Measurements from ENCODE around the gene NSUN7. TPM values are rescaled to one million over a fixed set of nuclear protein-coding genes. Genes with fewer than 3 reads are reported as not detected.

The NSUN7 gene
- total RNA-seq, 2 donors from 2014 or later: 10.9 to 11.2 TPM

DNA sequence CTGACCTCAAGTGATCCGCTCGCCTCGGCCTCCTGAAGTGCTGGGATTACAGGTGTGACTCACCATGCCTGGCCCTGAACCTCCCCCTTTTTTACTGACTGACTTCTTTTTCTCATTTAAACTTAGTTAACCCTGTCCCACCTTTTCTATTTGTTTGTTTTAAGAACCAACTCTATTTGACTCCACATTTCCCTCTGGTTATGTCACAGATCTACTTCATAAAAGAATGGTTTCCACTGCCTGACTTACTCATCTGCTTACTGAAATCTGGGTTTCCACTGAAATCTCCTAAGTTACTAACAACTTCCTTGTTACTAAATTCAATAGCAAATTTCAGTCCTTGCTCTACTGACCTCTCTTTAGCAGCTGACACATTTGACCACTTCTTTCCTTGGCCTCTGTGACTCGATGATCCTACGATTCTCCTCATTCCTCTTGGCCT, 28.0 kb upstream of the NSUN7 start:
- TF ChIP-seq, protein P1, sequence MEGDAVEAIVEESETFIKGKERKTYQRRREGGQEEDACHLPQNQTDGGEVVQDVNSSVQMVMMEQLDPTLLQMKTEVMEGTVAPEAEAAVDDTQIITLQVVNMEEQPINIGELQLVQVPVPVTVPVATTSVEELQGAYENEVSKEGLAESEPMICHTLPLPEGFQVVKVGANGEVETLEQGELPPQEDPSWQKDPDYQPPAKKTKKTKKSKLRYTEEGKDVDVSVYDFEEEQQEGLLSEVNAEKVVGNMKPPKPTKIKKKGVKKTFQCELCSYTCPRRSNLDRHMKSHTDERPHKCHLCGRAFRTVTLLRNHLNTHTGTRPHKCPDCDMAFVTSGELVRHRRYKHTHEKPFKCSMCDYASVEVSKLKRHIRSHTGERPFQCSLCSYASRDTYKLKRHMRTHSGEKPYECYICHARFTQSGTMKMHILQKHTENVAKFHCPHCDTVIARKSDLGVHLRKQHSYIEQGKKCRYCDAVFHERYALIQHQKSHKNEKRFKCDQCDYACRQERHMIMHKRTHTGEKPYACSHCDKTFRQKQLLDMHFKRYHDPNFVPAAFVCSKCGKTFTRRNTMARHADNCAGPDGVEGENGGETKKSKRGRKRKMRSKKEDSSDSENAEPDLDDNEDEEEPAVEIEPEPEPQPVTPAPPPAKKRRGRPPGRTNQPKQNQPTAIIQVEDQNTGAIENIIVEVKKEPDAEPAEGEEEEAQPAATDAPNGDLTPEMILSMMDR (IDR thresholded peaks at IDR 0.05): no peak
- H3K27me3 ChIP-seq: no peaks in the 10 kb centered on the region
- intact Hi-C loops (cut with DNase I): loop anchor here (5.0 kb wide), 1 partner anchor 354 kb away; no protein-coding TSS in a partner anchor
- peak overlapping the region; percentile 77 for H3K27ac ChIP-seq
- H3K9me3 ChIP-seq: no peaks in the 10 kb centered on the region
- no peak overlapping the region for H3K4me3 ChIP-seq
- no peaks in the 10 kb centered on the region for H3K36me3 ChIP-seq
- peaks cover 8% of the 10 kb centered on the region for H3K4me1 ChIP-seq
- H3K9ac ChIP-seq (ENCODE audit: low read depth in 2 of 2, low read length in 2 of 2): no peak overlapping the region
- DNase-seq: no peak

DNA sequence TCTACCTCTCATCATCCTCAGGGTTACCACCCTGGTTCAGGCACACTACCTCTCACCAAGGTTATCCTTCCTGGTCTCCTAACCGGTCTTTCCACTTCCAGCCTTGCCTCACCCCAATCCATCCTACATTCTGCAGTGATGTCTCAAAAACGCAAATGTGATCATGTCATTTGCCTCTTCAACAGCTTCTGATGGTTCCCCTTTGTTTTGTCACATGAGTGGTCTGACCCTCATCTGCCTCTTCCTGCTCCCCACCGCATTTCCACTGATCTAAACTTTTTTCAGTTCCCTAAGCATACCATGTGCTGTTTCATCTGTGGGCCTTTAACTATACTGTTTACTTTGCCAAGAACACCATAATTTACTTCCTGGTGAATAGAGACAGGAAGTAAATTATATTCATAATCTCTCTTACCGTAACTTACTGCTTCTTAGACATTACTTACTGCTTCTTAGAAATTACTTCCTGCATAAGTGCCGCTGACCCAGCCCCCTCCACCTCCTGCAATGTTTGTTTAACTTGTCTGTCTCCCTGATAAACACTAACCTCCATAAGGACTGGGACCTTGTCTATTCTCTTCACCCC, 27.1 kb upstream of the NSUN7 start:
- TF ChIP-seq, protein P1 (IDR thresholded peaks at IDR 0.05): no peak
- no peaks in the 10 kb centered on the region for H3K9me3 ChIP-seq
- H3K27me3 ChIP-seq: no peaks in the 10 kb centered on the region
- peak overlapping the region; percentile 77 for H3K27ac ChIP-seq
- H3K4me1 ChIP-seq: peaks cover 8% of the 10 kb centered on the region
- DNase-seq: peak; percentile 66
- H3K36me3 ChIP-seq: no peaks in the 10 kb centered on the region
- H3K4me3 ChIP-seq: no peak overlapping the region
- no peak overlapping the region for H3K9ac ChIP-seq (ENCODE audit: low read depth in 2 of 2, low read length in 2 of 2)
- intact Hi-C loops (cut with DNase I): loop anchor here (5.0 kb wide), 1 partner anchor 355 kb away; no protein-coding TSS in a partner anchor

DNA sequence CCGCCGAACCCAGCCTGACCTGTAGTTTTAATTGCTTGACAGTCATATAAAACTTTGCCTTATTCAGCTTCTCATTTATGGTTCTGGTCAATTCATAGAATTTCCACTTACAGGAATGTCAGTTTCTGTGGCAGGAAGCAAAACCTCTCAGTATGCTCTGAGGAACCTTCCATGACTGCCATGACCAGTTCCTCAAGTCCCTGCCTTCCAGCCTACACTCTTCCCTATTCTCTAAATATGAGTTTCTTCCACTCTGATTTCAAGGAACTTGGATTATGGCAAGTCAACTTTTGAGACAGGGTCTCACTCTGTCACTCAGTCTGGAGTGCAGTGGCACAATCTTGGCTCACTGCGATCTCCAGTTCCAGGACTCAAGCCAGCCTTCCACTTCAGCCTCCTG, 26.0 kb upstream of the NSUN7 start:
- Histone ChIP-seq H3K27me3 (no peaks in the 10 kb centered on the region), H3K9ac (ENCODE audit: low read depth in 2 of 2, low read length in 2 of 2) (no peak overlapping the region), H3K4me1 (peaks cover under 1% of the 10 kb centered on the region), H3K27ac (peak overlapping the region; percentile 77), H3K4me3 (no peak overlapping the region), H3K9me3 (no peaks in the 10 kb centered on the region), H3K36me3 (no peaks in the 10 kb centered on the region)
- no peak for DNase-seq
- TF ChIP-seq, protein P1 (IDR thresholded peaks at IDR 0.05): no peak
- intact Hi-C loops (cut with DNase I): loop anchor here (5.0 kb wide), 1 partner anchor 356 kb away; no protein-coding TSS in a partner anchor

DNA sequence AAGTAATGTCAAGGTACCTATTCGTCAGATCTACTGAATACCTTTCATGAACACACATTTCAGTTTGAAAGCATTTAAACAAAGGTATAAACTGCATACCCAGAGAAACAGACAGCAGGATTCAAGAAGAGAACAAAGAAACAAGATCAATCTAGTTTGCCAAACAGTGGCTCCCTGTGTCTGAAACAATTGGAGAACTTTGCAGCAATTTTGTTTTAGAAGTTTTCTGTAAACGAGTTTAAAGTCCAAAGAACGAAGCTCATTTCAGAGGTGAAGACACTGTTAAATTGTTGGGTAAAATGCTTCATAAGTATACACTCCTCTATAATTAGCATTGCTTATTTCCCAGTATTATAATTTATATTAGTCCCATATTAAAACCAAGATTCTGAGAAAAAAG, 21.4 kb upstream of the NSUN7 start:
- no peak for DNase-seq
- Histone ChIP-seq H3K36me3 (no peaks in the 10 kb centered on the region), H3K9ac (ENCODE audit: low read depth in 2 of 2, low read length in 2 of 2) (no peak overlapping the region), H3K27me3 (no peaks in the 10 kb centered on the region), H3K9me3 (no peaks in the 10 kb centered on the region), H3K4me1 (peaks cover 5% of the 10 kb centered on the region), H3K4me3 (no peak overlapping the region), H3K27ac (no peak overlapping the region)
- TF ChIP-seq, protein P1 (IDR thresholded peaks at IDR 0.05): no peak
- intact Hi-C loops (cut with DNase I): no loop called here

DNA sequence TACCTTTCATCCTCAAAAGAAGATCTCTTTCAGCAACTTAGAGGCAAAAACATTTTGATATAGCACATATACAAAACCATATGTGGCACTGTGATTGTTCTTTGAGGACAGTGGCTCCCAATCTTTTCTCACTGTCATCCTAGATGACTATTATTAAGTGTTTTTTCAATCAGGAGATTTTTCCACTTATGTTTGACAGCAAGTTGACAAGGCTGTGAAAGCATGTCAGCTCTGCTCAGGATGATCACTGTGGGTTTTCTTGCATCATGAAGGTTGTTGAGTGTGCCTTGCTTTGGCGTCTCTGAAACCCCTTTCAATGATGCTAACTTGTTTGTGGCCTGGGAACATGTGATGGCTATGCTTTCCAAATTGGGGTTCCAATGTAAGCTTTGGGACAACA, 20.2 kb upstream of the NSUN7 start:
- H3K9me3 ChIP-seq: no peaks in the 10 kb centered on the region
- H3K27ac ChIP-seq: no peak overlapping the region
- no peak for DNase-seq
- H3K4me3 ChIP-seq: no peak overlapping the region
- H3K9ac ChIP-seq (ENCODE audit: low read depth in 2 of 2, low read length in 2 of 2): no peak overlapping the region
- TF ChIP-seq, protein P1 (IDR thresholded peaks at IDR 0.05): no peak
- peaks cover 5% of the 10 kb centered on the region for H3K4me1 ChIP-seq
- no peaks in the 10 kb centered on the region for H3K27me3 ChIP-seq
- H3K36me3 ChIP-seq: no peaks in the 10 kb centered on the region
- intact Hi-C loops (cut with DNase I): no loop called here
